SKM-1 (cell line): ENCODE measurements around the gene C19orf67.

Experiments used
- DNase-seq: peaks from one replicate; lab custom pipeline; 2025; ENCODE audit not compliant: unreplicated experiment; lab: John Stamatoyannopoulos, UW

The C19orf67 gene

GRCh38 chr19:14085309-14085995 lies at the start of gene C19orf67:
C19orf67 (minus strand) TSS chr19:14085783; CDS start chr19:14085627, 156 bp downstream.
- DNase-seq = no peak

GRCh38 chr19:14135355-14135754 lies 49.8 kb upstream of the C19orf67 start:
- no peak for DNase-seq

- DNase-seq = peak; percentile 44
These were observed 42.4 kb upstream of the C19orf67 start for GRCh38 chr19:14127929-14128509.

GRCh38 chr19:14127176-14127575 lies 41.6 kb upstream of the C19orf67 start:
- DNase-seq = no peak

- no peak for DNase-seq
These were observed 37.3 kb upstream of the C19orf67 start for GRCh38 chr19:14122924-14123323.

- no peak for DNase-seq
These were observed 34.9 kb upstream of the C19orf67 start for GRCh38 chr19:14120497-14120780.

- no peak for DNase-seq
These were observed 34.3 kb upstream of the C19orf67 start for GRCh38 chr19:14119644-14120496.

GRCh38 chr19:14119146-14119545 lies 33.6 kb upstream of the C19orf67 start:
- DNase-seq = no peak

GRCh38 chr19:14118165-14119051 lies 32.8 kb upstream of the C19orf67 start:
- peak; percentile 76 for DNase-seq

- peak; percentile 89 for DNase-seq
These were observed 32.1 kb upstream of the C19orf67 start, which contains the start of gene PRKACA for GRCh38 chr19:14117668-14118164. PRKACA (minus strand) TSS chr19:14117762; CDS start chr19:14117547, 215 bp downstream.

GRCh38 chr19:14116918-14117578 lies 31.5 kb upstream of the C19orf67 start:
- no peak for DNase-seq

GRCh38 chr19:14116525-14116917 lies 30.9 kb upstream of the C19orf67 start:
- no peak for DNase-seq

GRCh38 chr19:14115756-14116155 lies 30.2 kb upstream of the C19orf67 start:
- DNase-seq = no peak

GRCh38 chr19:14114854-14115253 lies 29.3 kb upstream of the C19orf67 start:
- DNase-seq = peak; percentile 82

GRCh38 chr19:14114439-14114838 lies 28.9 kb upstream of the C19orf67 start:
- no peak for DNase-seq

GRCh38 chr19:14113762-14114414 lies 28.3 kb upstream of the C19orf67 start:
- DNase-seq = no peak

GRCh38 chr19:14112809-14113385 lies 27.3 kb upstream of the C19orf67 start:
- DNase-seq = no peak

- no peak for DNase-seq
These were observed 26.6 kb upstream of the C19orf67 start for GRCh38 chr19:14112051-14112808.

GRCh38 chr19:14111486-14111885 lies 25.9 kb upstream of the C19orf67 start:
- DNase-seq = no peak
